ENCODE results near the gene MEFV. TPM values are rescaled to one million over a fixed set of nuclear protein-coding genes. Genes with fewer than 3 reads are reported as not detected.

Gene MEFV
- total RNA-seq, 1 donor from 2014 or later: not detected

- Mint-ChIP-seq H3K27me3 (no peaks in the 10 kb centered on the region), H3K9me3 (peaks cover 5% of the 10 kb centered on the region), H3K4me3 (no peak overlapping the region), H3K36me3 (ENCODE audit: low read depth) (peaks cover 14% of the 10 kb centered on the region), H3K27ac (no peak overlapping the region), H3K4me1 (peaks cover 14% of the 10 kb centered on the region)
- no peak for DNase-seq
- intact Hi-C loops (cut with micrococcal nuclease): loop anchor here (10.0 kb wide), 1 partner anchor 45 kb away; no protein-coding TSS in a partner anchor
Measured at GRCh38 chr16:3259836-3260235, 3.4 kb upstream of the MEFV start.

GRCh38 chr16:3256866-3257465 lies 533 bp upstream of the MEFV start:
- Mint-ChIP-seq H3K4me3 (no peak overlapping the region), H3K36me3 (ENCODE audit: low read depth) (no peaks in the 10 kb centered on the region), H3K27me3 (no peaks in the 10 kb centered on the region), H3K9me3 (no peaks in the 10 kb centered on the region), H3K4me1 (no peaks in the 10 kb centered on the region), H3K27ac (no peak overlapping the region)
- no peak for DNase-seq
- intact Hi-C loops (cut with micrococcal nuclease): no loop called here

DNA sequence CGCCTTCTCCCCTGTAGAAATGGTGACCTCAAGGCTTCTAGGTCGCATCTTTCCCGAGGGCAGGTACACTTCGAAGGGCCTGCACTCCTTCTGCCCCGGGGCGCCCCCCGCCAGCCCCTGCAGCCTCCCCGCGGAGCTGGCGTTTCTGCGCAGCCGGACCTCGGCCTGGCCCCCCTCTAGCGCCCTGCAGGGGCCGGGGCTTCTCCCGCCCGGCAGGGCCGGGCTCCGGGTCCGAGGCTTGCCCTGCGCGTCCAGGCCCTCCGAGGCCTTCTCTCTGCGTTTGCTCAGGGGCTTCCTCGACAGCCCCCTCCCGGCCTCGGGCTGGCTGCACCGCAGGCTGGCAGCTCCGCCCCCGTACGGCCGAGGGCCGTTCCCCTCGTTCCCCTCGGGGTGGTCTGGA lies 2.1 kb downstream of the MEFV start:
- no peak for DNase-seq
- Mint-ChIP-seq H3K36me3 (ENCODE audit: low read depth) (peaks cover 1% of the 10 kb centered on the region), H3K9me3 (no peaks in the 10 kb centered on the region), H3K4me3 (no peak overlapping the region), H3K27ac (no peak overlapping the region), H3K4me1 (no peaks in the 10 kb centered on the region), H3K27me3 (peaks cover 2% of the 10 kb centered on the region)
- intact Hi-C loops (cut with micrococcal nuclease): no loop called here

DNA sequence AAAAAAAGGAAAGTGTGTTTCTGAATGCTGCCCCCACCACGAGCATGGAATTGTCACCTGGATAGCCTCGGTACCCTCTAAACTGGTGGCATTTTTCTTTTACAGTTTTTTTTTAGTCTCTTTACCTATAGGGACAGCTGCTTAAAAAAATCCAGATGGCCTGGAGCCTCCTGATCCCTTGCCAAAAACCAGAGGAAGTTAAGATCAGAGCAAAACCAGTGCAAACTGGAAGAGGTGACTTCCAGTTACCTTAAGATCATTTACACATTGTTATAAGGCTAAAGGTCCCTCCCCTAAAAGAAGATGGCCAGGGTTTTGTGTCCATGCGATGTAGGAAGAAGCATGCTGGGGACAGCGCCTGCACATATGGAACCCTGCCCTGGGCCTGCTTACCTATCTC lies 3.5 kb downstream of the MEFV start:
- no peaks in the 10 kb centered on the region for H3K9me3 Mint-ChIP-seq
- H3K4me1 Mint-ChIP-seq: no peaks in the 10 kb centered on the region
- no peak overlapping the region for H3K27ac Mint-ChIP-seq
- no peak overlapping the region for H3K4me3 Mint-ChIP-seq
- intact Hi-C loops (cut with micrococcal nuclease): no loop called here
- DNase-seq: no peak
- H3K36me3 Mint-ChIP-seq (ENCODE audit: low read depth): peaks cover 1% of the 10 kb centered on the region
- H3K27me3 Mint-ChIP-seq: peaks cover 2% of the 10 kb centered on the region

DNA sequence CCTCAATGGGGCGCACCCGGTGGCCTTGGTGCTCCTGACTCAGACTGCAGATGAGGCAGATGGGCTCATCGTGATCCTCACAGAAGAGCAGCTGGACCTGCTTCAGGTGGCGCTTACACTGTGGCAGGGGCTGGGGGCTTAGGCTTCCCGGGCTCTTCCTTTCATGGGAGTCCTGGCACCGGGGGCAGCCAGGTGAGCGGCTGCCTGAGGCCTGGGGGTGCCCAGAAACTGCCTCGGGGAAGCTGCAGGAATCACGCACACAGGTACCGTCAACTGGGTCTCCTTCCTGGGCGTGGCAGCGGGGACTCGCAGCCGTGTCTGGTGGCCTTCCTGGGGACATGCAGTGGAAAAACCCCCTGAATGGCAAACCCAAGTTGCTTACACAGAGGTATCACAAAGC lies 7.0 kb downstream of the MEFV start:
- no peaks in the 10 kb centered on the region for H3K4me1 Mint-ChIP-seq
- H3K4me3 Mint-ChIP-seq: no peak overlapping the region
- DNase-seq: no peak
- H3K9me3 Mint-ChIP-seq: peaks cover 3% of the 10 kb centered on the region
- intact Hi-C loops (cut with micrococcal nuclease): no loop called here
- H3K36me3 Mint-ChIP-seq (ENCODE audit: low read depth): peaks cover 1% of the 10 kb centered on the region
- no peak overlapping the region for H3K27ac Mint-ChIP-seq
- H3K27me3 Mint-ChIP-seq: peaks cover 2% of the 10 kb centered on the region

DNA sequence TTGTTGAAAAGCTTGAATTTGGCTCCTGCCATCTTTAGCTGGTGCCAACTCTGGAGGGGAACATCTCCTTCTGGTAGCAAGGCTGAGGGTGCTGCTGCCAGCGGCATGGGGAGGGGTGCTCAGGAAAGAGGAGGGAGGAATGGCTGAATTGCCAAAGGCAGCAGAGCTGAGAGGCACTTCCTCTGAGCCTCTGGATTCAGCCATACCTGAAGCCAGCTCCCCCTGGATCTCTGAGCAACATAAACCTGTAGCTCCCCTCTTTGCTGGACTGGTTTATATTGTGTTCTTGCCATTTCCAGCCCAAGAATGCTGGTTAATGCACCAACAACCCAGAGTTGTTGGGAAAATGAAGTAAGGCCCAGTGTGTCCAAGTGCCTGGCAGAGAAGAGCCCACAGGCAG lies 7.4 kb downstream of the MEFV start:
- peaks cover 1% of the 10 kb centered on the region for H3K36me3 Mint-ChIP-seq (ENCODE audit: low read depth)
- intact Hi-C loops (cut with micrococcal nuclease): no loop called here
- peaks cover 2% of the 10 kb centered on the region for H3K27me3 Mint-ChIP-seq
- H3K9me3 Mint-ChIP-seq: peaks cover 5% of the 10 kb centered on the region
- no peak overlapping the region for H3K4me3 Mint-ChIP-seq
- no peaks in the 10 kb centered on the region for H3K4me1 Mint-ChIP-seq
- H3K27ac Mint-ChIP-seq: no peak overlapping the region
- DNase-seq: no peak

GRCh38 chr16:3248596-3248995 lies 7.8 kb downstream of the MEFV start:
- DNase-seq: no peak
- intact Hi-C loops (cut with micrococcal nuclease): no loop called here
- Mint-ChIP-seq H3K27me3 (peaks cover 2% of the 10 kb centered on the region), H3K4me3 (no peak overlapping the region), H3K36me3 (ENCODE audit: low read depth) (peaks cover 1% of the 10 kb centered on the region), H3K27ac (no peak overlapping the region), H3K9me3 (peaks cover 7% of the 10 kb centered on the region), H3K4me1 (no peaks in the 10 kb centered on the region)

- no peaks in the 10 kb centered on the region for H3K4me1 Mint-ChIP-seq
- no peak for DNase-seq
- peaks cover 2% of the 10 kb centered on the region for H3K27me3 Mint-ChIP-seq
- H3K9me3 Mint-ChIP-seq: peaks cover 10% of the 10 kb centered on the region
- intact Hi-C loops (cut with micrococcal nuclease): no loop called here
- H3K27ac Mint-ChIP-seq: no peak overlapping the region
- peaks cover 1% of the 10 kb centered on the region for H3K36me3 Mint-ChIP-seq (ENCODE audit: low read depth)
- no peak overlapping the region for H3K4me3 Mint-ChIP-seq
Measured at GRCh38 chr16:3246876-3247275, 9.6 kb downstream of the MEFV start.

DNA sequence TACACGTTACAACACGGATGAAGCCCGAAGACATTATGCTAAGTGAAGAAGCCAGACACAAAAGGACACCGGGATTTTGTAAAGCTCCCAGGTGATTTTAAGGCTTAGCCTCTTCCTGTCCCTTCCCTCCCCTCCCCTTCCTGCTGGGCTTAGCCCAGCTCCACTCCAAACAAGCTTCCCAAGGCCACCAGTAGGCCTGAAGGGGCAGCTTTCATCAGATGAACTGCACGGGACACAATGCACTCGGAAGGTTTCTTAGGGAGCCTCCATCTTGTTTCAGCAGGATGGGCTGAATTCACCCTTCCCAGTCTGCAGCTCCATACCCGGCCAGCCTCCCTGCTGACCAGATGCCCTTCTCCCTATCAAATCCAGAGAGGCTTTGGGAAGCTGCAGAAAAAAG lies 10.4 kb downstream of the MEFV start:
- intact Hi-C loops (cut with micrococcal nuclease): no loop called here
- no peak for DNase-seq
- Mint-ChIP-seq H3K27ac (no peak overlapping the region), H3K9me3 (peaks cover 13% of the 10 kb centered on the region), H3K36me3 (ENCODE audit: low read depth) (peaks cover under 1% of the 10 kb centered on the region), H3K4me1 (no peaks in the 10 kb centered on the region), H3K4me3 (no peak overlapping the region), H3K27me3 (peaks cover under 1% of the 10 kb centered on the region)

GRCh38 chr16:3243882-3244281 lies 12.6 kb downstream of the MEFV start:
- H3K27me3 Mint-ChIP-seq: no peaks in the 10 kb centered on the region
- H3K27ac Mint-ChIP-seq: no peak overlapping the region
- H3K36me3 Mint-ChIP-seq (ENCODE audit: low read depth): no peaks in the 10 kb centered on the region
- no peaks in the 10 kb centered on the region for H3K4me1 Mint-ChIP-seq
- intact Hi-C loops (cut with micrococcal nuclease): no loop called here
- H3K9me3 Mint-ChIP-seq: peaks cover 14% of the 10 kb centered on the region
- no peak for DNase-seq
- no peak overlapping the region for H3K4me3 Mint-ChIP-seq

DNA sequence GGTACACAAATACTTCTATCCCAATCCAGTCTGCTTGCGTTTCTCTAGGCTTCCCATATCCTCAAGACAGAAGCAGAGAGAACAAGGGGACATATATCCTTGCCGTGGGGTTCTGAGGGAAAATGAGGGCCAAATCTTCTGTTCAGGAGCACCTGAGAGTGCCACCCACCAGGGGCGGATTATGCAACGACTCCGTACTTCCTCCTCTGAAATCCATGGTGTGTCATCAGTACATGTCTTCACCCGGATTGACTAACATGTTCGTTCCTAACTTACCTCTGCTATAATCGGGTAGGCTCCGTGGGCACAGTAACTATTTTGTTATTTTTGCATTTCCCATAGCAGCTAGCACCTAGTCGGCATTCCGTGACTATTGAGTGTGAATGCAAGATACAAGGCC lies 13.7 kb downstream of the MEFV start:
- no peaks in the 10 kb centered on the region for H3K27me3 Mint-ChIP-seq
- no peak overlapping the region for H3K4me3 Mint-ChIP-seq
- no peaks in the 10 kb centered on the region for H3K4me1 Mint-ChIP-seq
- intact Hi-C loops (cut with micrococcal nuclease): no loop called here
- DNase-seq: no peak
- H3K36me3 Mint-ChIP-seq (ENCODE audit: low read depth): no peaks in the 10 kb centered on the region
- H3K9me3 Mint-ChIP-seq: peaks cover 14% of the 10 kb centered on the region
- no peak overlapping the region for H3K27ac Mint-ChIP-seq

DNA sequence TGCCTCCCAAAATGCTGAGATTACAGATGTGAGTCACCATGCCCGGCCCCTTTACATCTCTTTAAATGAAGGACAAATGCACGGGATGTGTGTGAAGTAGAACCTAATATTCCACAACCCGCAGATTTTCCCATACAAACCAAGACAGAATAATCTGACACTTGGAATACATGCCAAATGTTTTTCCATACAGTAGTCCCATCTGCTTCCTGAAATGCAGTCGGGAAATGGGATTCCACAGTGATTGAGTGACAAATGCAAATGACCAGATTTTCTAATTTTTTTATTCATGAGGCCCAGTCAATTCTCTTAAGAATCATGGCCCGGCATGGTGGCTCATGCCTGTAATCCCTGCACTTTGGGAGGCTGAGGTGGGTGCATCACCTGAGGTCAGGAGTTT lies 14.7 kb downstream of the MEFV start:
- H3K27me3 Mint-ChIP-seq: no peaks in the 10 kb centered on the region
- no peak for DNase-seq
- H3K36me3 Mint-ChIP-seq (ENCODE audit: low read depth): no peaks in the 10 kb centered on the region
- H3K9me3 Mint-ChIP-seq: peaks cover 14% of the 10 kb centered on the region
- no peaks in the 10 kb centered on the region for H3K4me1 Mint-ChIP-seq
- no peak overlapping the region for H3K27ac Mint-ChIP-seq
- intact Hi-C loops (cut with micrococcal nuclease): no loop called here
- H3K4me3 Mint-ChIP-seq: no peak overlapping the region

DNA sequence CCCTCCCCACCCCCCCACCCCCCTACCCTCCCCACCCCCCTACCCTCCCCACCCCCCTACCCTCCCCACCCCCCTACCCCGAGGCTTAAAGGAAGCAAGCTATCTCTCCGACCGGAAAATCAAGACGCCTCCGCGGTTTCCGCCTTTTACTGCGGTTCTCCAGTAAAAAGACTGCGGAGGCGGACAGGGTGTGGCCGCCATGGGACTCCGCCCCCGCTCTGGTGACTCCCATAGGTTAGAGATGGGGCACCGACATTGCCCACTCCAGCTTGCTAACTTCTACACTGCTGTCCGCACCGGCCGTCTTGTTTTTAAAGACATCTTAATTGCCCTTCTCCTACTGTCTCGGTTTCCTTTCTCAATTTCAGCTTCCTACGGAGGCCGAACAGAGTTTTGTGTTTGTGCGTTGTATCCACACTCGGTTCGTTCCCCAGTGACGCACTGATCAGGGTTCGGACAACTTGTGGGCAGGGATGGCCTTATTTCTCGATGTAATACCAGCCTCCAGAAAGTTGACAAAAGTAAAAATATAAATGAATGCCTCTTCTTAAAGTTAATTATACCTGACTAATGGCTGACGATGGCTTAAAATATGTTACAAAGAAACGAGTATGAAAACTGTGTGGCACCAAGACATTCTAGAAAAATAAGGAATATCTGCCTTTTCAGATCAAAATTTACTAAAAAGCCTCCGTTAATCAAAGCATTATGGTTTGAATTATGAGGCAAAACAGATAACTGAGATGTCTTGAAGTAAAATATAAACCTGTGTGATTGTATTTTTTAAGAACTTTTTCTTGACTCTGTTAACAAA lies 20.4 kb downstream of the MEFV start:
- peaks cover 18% of the 10 kb centered on the region for H3K9me3 Mint-ChIP-seq
- peak overlapping the region; percentile 67 for H3K27ac Mint-ChIP-seq
- peaks cover 20% of the 10 kb centered on the region for H3K4me1 Mint-ChIP-seq
- H3K27me3 Mint-ChIP-seq: no peaks in the 10 kb centered on the region
- intact Hi-C loops (cut with micrococcal nuclease): loop anchor here (1.0 to 2.0 kb wide), 2 partner anchors 21 to 28 kb away; no protein-coding TSS in a partner anchor
- H3K36me3 Mint-ChIP-seq (ENCODE audit: low read depth): peaks cover 35% of the 10 kb centered on the region
- H3K4me3 Mint-ChIP-seq: peak overlapping the region; percentile 76
- DNase-seq: peak; percentile 59

DNA sequence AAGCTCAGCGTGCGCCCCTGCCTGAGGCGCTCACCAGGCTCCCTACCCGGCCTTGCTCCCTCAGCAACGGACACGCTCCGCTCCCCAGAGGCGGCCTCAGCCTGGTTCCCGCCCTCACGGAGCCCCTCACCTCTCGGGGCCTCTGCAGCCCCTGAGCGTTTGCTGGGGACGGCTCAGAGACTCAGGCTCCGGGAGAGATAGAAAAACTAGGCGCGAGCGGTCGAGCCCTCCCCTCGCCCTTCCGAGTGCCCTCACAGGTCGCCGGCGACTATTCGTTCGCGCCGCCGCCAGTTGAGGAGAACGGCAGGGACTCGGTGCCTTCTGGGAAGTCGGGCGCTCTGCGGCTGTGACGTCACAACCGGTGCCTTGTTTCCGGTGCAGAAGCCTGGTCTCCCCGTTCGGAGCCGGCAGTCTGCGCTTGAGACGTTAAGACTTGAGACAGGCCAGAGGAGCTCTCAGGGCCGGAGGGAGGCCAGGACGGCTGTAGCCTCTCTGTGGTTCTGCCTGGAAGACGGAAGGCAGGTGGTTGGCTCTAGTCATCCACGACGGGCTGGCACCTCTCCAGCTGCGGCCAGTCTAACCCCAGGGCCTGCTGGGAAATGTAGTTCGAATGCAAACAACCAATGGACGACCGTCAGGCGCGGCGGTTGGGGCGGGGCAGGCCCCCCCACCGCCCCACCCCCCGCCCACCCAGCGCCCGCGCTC lies 21.4 kb downstream of the MEFV start, which contains the start of gene ZNF200:
ZNF200 (minus strand) TSS at position 302 of the 705 bp plus-strand sequence. CDS start 1,403 bp downstream, outside the sequence.
- Mint-ChIP-seq H3K9me3 (peaks cover 24% of the 10 kb centered on the region), H3K4me3 (peak within 1 kb of the TSS; percentile 91), H3K27me3 (no peaks in the 10 kb centered on the region), H3K4me1 (peaks cover 20% of the 10 kb centered on the region), H3K27ac (peak within 1 kb of the TSS; percentile 95), H3K36me3 (ENCODE audit: low read depth) (peaks cover 45% of the 10 kb centered on the region)
- intact Hi-C loops (cut with micrococcal nuclease): loop anchor here (1.0 to 2.0 kb wide), 2 partner anchors 20 to 29 kb away; no protein-coding TSS in a partner anchor
- peak; percentile 98 for DNase-seq
